ENCODE measurements around the gene CHRND.

The CHRND gene

DNA sequence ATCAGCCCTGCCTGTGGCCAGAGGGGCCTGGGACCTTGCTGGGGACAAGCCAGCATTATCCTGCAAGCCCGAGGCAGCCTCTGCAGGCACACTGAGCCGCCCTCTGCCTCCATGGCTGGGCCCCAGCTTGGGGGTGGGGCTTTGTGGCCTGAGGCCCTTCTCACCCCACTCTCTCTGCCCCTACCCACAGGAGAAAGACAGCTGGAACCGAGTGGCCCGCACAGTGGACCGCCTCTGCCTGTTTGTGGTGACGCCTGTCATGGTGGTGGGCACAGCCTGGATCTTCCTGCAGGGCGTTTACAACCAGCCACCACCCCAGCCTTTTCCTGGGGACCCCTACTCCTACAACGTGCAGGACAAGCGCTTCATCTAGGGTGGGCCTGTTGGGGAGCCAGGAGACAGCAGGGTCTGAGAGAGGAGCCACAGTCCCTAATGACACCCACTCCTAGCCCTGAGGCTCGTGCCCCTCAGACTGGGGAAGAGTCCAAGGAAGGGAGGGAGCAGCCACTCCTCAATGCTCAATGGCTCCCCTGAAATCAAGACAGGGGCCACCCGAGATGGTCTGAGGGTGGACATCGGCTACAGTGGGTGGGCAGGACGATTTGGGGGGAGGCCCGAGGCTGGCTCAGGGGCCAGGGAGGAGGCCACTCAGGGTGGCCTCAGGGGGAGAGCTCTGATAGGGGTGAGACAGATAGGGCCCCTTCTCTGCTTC lies 9.1 kb downstream of the CHRND start:
- Histone ChIP-seq H2BK120ac (ENCODE audit: low read depth, low read length) (peak overlapping the region; percentile 21), H3K9me3 (replicated peaks in 1 of 2; ENCODE audit: control insufficient read depth in 2 of 2, insufficient read depth in 1 of 2, low read depth in 1 of 2, low read length in 2 of 2) (peaks cover 0 to 2% of the 10 kb centered on the region in 2 donors), H2BK15ac (ENCODE audit: low read length) (no peak overlapping the region), H2AK5ac (ENCODE audit: low read depth, low read length) (peak overlapping the region; percentile 92), H3K4ac (ENCODE audit: low read length) (no peak overlapping the region), H4K8ac (ENCODE audit: low read depth, low read length) (no peak overlapping the region), H2BK12ac (ENCODE audit: low read length) (peak overlapping the region; percentile 16), H3K4me2 (ENCODE audit: insufficient read depth, low read length, poor library complexity, severe bottlenecking) (no peak overlapping the region), H2AFZ (ENCODE audit: low read length) (peak overlapping the region; percentile 72), H3K14ac (ENCODE audit: low read length) (peak overlapping the region; percentile 86), H3K4me1 (ENCODE audit: control insufficient read depth in 2 of 2, insufficient read depth in 1 of 2, low read depth in 1 of 2, low read length in 2 of 2) (peaks cover 6 to 17% of the 10 kb centered on the region in 2 donors), H3K27ac (replicated peaks; ENCODE audit: low read length) (no peak overlapping the region), H3K4me3 (ENCODE audit: low read length in 2 of 2) (no peak overlapping the region), H3K79me1 (ENCODE audit: low read depth, low read length) (peaks cover 2% of the 10 kb centered on the region), H3K27me3 (ENCODE audit: control insufficient read depth in 3 of 3, insufficient read depth in 3 of 3, low read depth in 1 of 3, low read length in 3 of 3) (no peaks in the 10 kb centered on the region), H4K91ac (ENCODE audit: low read depth, low read length, poor library complexity) (no peak overlapping the region), H3K36me3 (replicated peaks in 1 of 2; ENCODE audit: control insufficient read depth in 2 of 2, insufficient read depth in 2 of 2, low read length in 2 of 2) (no peaks in the 10 kb centered on the region), H3K9ac (ENCODE audit: low read depth, low read length, poor library complexity) (no peak overlapping the region), H3K23ac (ENCODE audit: low read depth, low read length, poor library complexity) (no peak overlapping the region), H3K18ac (ENCODE audit: low read length) (peak overlapping the region; percentile 24), H2BK5ac (ENCODE audit: low read length) (peak overlapping the region; percentile 29)
- no CpG with 5 or more reads among the region's 14 CpGs for WGBS, 2 donors (ENCODE audit: extremely low coverage in 2 of 2, insufficient read length in 2 of 2, insufficient replicate concordance in 1 of 2)
- no peak for DNase-seq (ENCODE audit: low spot score)

DNA sequence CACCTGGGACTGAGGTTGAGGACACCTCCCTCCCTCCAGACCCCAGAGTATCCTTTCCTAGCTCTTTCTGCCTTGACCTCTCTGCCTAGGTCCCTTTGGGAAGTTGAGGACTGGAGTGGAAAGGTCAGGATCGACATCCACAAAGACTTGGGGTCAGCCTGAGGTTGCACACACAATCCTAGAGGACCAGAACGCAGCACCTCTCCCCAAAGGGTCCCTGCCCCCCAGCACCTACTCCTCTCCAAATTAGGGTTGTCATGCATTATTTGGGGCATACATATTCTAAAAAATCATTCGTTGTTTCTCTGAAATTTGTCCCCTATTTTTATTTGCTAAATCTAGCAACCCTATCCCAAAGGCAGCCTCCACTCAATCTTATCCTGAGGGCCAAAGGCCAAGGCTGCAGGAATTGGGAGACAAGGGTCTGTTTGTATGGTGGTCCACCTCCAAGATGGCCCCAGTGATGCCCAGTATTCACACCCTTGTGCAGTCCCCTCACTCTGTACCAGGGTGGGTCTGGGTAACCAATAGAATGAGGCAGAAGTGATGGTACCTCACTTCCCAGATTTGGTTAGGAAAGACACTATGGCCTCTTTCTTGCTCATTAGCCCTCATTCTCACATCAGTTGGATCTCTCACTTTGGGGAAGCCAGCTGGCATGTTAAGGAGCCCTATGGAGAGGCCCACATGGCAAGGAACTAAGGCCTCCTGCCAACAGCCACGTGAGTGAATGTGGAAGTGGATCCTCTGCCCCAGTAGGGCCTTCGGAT lies 10.0 kb downstream of the CHRND start:
- no peak for DNase-seq (ENCODE audit: low spot score)
- H3K27ac ChIP-seq (replicated peaks; ENCODE audit: low read length), result no peak overlapping the region
- H3K36me3 ChIP-seq (replicated peaks in 1 of 2; ENCODE audit: control insufficient read depth in 2 of 2, insufficient read depth in 2 of 2, low read length in 2 of 2), result no peaks in the 10 kb centered on the region
- no peak overlapping the region for H2AFZ ChIP-seq (ENCODE audit: low read length)
- no peak overlapping the region for H3K14ac ChIP-seq (ENCODE audit: low read length)
- WGBS, 2 donors (ENCODE audit: extremely low coverage in 2 of 2, insufficient read length in 2 of 2, insufficient replicate concordance in 1 of 2), result no CpG with 5 or more reads among the region's 5 CpGs
- no peak overlapping the region for H4K91ac ChIP-seq (ENCODE audit: low read depth, low read length, poor library complexity)
- H3K79me1 ChIP-seq (ENCODE audit: low read depth, low read length), result peaks cover 2% of the 10 kb centered on the region
- H3K4me2 ChIP-seq (ENCODE audit: insufficient read depth, low read length, poor library complexity, severe bottlenecking), result no peak overlapping the region
- H3K4me1 ChIP-seq (ENCODE audit: control insufficient read depth in 2 of 2, insufficient read depth in 1 of 2, low read depth in 1 of 2, low read length in 2 of 2), result peaks cover 6 to 17% of the 10 kb centered on the region in 2 donors
- no peaks in the 10 kb centered on the region for H3K27me3 ChIP-seq (ENCODE audit: control insufficient read depth in 3 of 3, insufficient read depth in 3 of 3, low read depth in 1 of 3, low read length in 3 of 3)
- no peak overlapping the region for H2BK15ac ChIP-seq (ENCODE audit: low read length)
- no peak overlapping the region for H3K18ac ChIP-seq (ENCODE audit: low read length)
- no peak overlapping the region for H3K4me3 ChIP-seq (ENCODE audit: low read length in 2 of 2)
- peaks cover 0 to 2% of the 10 kb centered on the region in 2 donors for H3K9me3 ChIP-seq (replicated peaks in 1 of 2; ENCODE audit: control insufficient read depth in 2 of 2, insufficient read depth in 1 of 2, low read depth in 1 of 2, low read length in 2 of 2)
- no peak overlapping the region for H3K4ac ChIP-seq (ENCODE audit: low read length)
- H2BK5ac ChIP-seq (ENCODE audit: low read length), result no peak overlapping the region
- no peak overlapping the region for H2BK12ac ChIP-seq (ENCODE audit: low read length)
- no peak overlapping the region for H3K23ac ChIP-seq (ENCODE audit: low read depth, low read length, poor library complexity)
- H3K9ac ChIP-seq (ENCODE audit: low read depth, low read length, poor library complexity), result no peak overlapping the region
- peak overlapping the region; percentile 92 for H2AK5ac ChIP-seq (ENCODE audit: low read depth, low read length)
- H2BK120ac ChIP-seq (ENCODE audit: low read depth, low read length), result no peak overlapping the region
- no peak overlapping the region for H4K8ac ChIP-seq (ENCODE audit: low read depth, low read length)

DNA sequence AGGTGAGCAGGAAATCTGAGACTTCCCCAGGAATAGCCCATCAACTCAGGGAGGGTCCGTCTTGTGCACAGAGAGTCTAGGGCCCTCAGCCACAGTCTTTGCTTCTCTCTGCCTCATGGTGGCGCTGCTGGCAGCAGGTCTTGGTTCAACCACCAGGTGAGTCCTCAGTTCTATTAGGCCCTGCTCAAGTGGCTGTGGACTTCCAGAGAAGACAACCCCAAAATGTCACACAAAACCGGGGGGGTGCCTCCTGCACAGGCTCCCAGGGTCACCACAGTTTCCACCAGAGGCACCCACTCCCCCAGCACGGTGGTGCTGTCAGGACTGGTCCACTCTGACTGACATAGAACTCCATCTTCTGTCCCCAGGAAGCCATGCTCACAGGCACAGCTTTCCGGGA lies 11.1 kb downstream of the CHRND start:
- no peak overlapping the region for H2BK15ac ChIP-seq (ENCODE audit: low read length)
- H3K18ac ChIP-seq (ENCODE audit: low read length), result no peak overlapping the region
- no peak overlapping the region for H3K27ac ChIP-seq (replicated peaks; ENCODE audit: low read length)
- DNase-seq (ENCODE audit: low spot score), result no peak
- no peak overlapping the region for H2AFZ ChIP-seq (ENCODE audit: low read length)
- no peak overlapping the region for H3K9ac ChIP-seq (ENCODE audit: low read depth, low read length, poor library complexity)
- no peak overlapping the region for H2BK5ac ChIP-seq (ENCODE audit: low read length)
- H3K4me1 ChIP-seq (ENCODE audit: control insufficient read depth in 2 of 2, insufficient read depth in 1 of 2, low read depth in 1 of 2, low read length in 2 of 2), result peaks cover 6 to 17% of the 10 kb centered on the region in 2 donors
- no peak overlapping the region for H3K23ac ChIP-seq (ENCODE audit: low read depth, low read length, poor library complexity)
- no peak overlapping the region for H2AK5ac ChIP-seq (ENCODE audit: low read depth, low read length)
- H3K4ac ChIP-seq (ENCODE audit: low read length), result no peak overlapping the region
- WGBS, 2 donors (ENCODE audit: extremely low coverage in 2 of 2, insufficient read length in 2 of 2, insufficient replicate concordance in 1 of 2), result no CpG with 5 or more reads among the region's 5 CpGs
- H3K9me3 ChIP-seq (replicated peaks in 1 of 2; ENCODE audit: control insufficient read depth in 2 of 2, insufficient read depth in 1 of 2, low read depth in 1 of 2, low read length in 2 of 2), result peaks cover 0 to 2% of the 10 kb centered on the region in 2 donors
- H3K79me1 ChIP-seq (ENCODE audit: low read depth, low read length), result peaks cover 2% of the 10 kb centered on the region
- no peaks in the 10 kb centered on the region for H3K36me3 ChIP-seq (replicated peaks in 1 of 2; ENCODE audit: control insufficient read depth in 2 of 2, insufficient read depth in 2 of 2, low read length in 2 of 2)
- no peak overlapping the region for H3K14ac ChIP-seq (ENCODE audit: low read length)
- no peak overlapping the region for H2BK120ac ChIP-seq (ENCODE audit: low read depth, low read length)
- H2BK12ac ChIP-seq (ENCODE audit: low read length), result no peak overlapping the region
- H3K4me3 ChIP-seq (ENCODE audit: low read length in 2 of 2), result no peak overlapping the region
- no peak overlapping the region for H4K8ac ChIP-seq (ENCODE audit: low read depth, low read length)
- H3K4me2 ChIP-seq (ENCODE audit: insufficient read depth, low read length, poor library complexity, severe bottlenecking), result no peak overlapping the region
- no peak overlapping the region for H4K91ac ChIP-seq (ENCODE audit: low read depth, low read length, poor library complexity)
- H3K27me3 ChIP-seq (ENCODE audit: control insufficient read depth in 3 of 3, insufficient read depth in 3 of 3, low read depth in 1 of 3, low read length in 3 of 3), result no peaks in the 10 kb centered on the region

- no peak overlapping the region for H3K27ac ChIP-seq (replicated peaks; ENCODE audit: low read length)
- DNase-seq (ENCODE audit: low spot score), result no peak
- H2BK120ac ChIP-seq (ENCODE audit: low read depth, low read length), result no peak overlapping the region
- H4K91ac ChIP-seq (ENCODE audit: low read depth, low read length, poor library complexity), result no peak overlapping the region
- no peak overlapping the region for H3K4ac ChIP-seq (ENCODE audit: low read length)
- H2AK5ac ChIP-seq (ENCODE audit: low read depth, low read length), result no peak overlapping the region
- H4K8ac ChIP-seq (ENCODE audit: low read depth, low read length), result no peak overlapping the region
- H2BK5ac ChIP-seq (ENCODE audit: low read length), result no peak overlapping the region
- H3K14ac ChIP-seq (ENCODE audit: low read length), result no peak overlapping the region
- no peak overlapping the region for H3K4me3 ChIP-seq (ENCODE audit: low read length in 2 of 2)
- no peaks in the 10 kb centered on the region for H3K36me3 ChIP-seq (replicated peaks in 1 of 2; ENCODE audit: control insufficient read depth in 2 of 2, insufficient read depth in 2 of 2, low read length in 2 of 2)
- peaks cover 1% of the 10 kb centered on the region for H3K79me1 ChIP-seq (ENCODE audit: low read depth, low read length)
- no peak overlapping the region for H3K23ac ChIP-seq (ENCODE audit: low read depth, low read length, poor library complexity)
- H3K4me2 ChIP-seq (ENCODE audit: insufficient read depth, low read length, poor library complexity, severe bottlenecking), result no peak overlapping the region
- H3K27me3 ChIP-seq (ENCODE audit: control insufficient read depth in 3 of 3, insufficient read depth in 3 of 3, low read depth in 1 of 3, low read length in 3 of 3), result no peaks in the 10 kb centered on the region
- H3K9ac ChIP-seq (ENCODE audit: low read depth, low read length, poor library complexity), result no peak overlapping the region
- H2BK12ac ChIP-seq (ENCODE audit: low read length), result no peak overlapping the region
- H2BK15ac ChIP-seq (ENCODE audit: low read length), result no peak overlapping the region
- peaks cover 0 to 2% of the 10 kb centered on the region in 2 donors for H3K9me3 ChIP-seq (replicated peaks in 1 of 2; ENCODE audit: control insufficient read depth in 2 of 2, insufficient read depth in 1 of 2, low read depth in 1 of 2, low read length in 2 of 2)
- no peak overlapping the region for H3K18ac ChIP-seq (ENCODE audit: low read length)
- H2AFZ ChIP-seq (ENCODE audit: low read length), result no peak overlapping the region
- WGBS, 2 donors (ENCODE audit: extremely low coverage in 2 of 2, insufficient read length in 2 of 2, insufficient replicate concordance in 1 of 2), result no CpG with 5 or more reads among the region's 4 CpGs
- H3K4me1 ChIP-seq (ENCODE audit: control insufficient read depth in 2 of 2, insufficient read depth in 1 of 2, low read depth in 1 of 2, low read length in 2 of 2), result peaks cover 6 to 17% of the 10 kb centered on the region in 2 donors
Measured at GRCh38 chr2:232537499-232537898, 11.5 kb downstream of the CHRND start.

Measured in neuronal stem cell (in vitro differentiated cells).